UCSD-AML1 (cell line): ENCODE results near the gene EPN2.

ENCODE experiments used
- DNase-seq: peaks from one replicate; lab custom pipeline; 2025; ENCODE audit not compliant: unreplicated experiment; lab: John Stamatoyannopoulos, UW

EPN2 gene

DNA sequence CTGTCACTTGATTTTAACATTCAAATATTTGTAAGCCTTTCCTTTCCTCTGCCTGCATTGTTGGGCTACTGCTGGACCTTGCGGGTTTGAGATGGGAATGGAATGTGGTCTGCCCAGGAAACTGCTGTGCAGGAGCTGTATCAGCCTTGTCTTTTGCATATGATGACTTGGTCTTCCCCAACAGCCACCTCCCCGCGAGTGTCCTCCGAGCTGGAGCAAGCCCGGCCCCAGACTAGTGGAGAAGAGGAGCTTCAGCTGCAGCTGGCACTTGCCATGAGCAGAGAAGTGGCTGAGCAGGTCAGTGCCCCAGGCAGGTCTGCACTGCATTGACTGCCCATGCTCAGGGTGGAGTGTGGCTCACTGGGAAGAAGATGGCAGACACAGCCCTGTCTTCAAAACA is 72.5 kb downstream of the EPN2 start:
- DNase-seq, result no peak

DNA sequence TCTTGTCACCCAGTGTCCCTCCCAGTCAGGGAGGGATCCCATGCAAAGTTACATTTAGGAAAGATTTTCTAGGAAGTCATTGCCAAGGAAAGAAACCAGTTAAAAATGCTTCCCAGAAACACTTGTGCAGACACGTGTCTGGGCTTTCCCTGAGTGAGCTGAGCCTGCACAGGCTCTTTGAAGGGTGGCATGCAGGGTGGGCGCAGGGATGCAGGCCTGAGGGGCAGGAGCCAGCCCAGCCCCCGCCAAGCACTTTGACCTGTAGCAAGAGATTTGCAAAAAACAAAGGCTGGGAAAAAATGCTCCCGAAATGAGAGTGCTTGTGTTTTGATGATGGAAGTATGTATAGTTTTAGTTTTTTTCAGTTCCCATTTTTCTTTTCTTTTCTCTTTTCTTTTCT is 73.0 kb downstream of the EPN2 start:
- DNase-seq, result no peak

DNA sequence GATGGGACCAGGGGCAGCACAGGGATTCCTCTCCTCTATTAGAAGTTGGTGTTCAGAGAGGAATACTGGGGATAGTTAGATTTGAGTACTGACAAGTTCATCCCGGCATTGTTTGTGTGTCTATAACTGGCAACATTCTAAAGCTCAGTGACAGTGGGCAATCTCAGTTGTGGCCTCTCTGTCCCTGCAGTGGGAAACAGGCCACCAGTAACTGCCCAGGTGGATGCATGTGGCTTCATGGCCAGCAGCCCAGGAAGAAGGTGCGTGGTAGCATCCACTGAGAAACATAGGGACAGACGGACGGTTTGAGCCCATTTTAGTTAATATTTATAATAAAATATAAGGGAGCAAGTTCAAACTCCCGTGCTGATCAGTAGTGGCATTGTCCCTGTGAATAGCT is 73.8 kb downstream of the EPN2 start:
- DNase-seq, result no peak

DNA sequence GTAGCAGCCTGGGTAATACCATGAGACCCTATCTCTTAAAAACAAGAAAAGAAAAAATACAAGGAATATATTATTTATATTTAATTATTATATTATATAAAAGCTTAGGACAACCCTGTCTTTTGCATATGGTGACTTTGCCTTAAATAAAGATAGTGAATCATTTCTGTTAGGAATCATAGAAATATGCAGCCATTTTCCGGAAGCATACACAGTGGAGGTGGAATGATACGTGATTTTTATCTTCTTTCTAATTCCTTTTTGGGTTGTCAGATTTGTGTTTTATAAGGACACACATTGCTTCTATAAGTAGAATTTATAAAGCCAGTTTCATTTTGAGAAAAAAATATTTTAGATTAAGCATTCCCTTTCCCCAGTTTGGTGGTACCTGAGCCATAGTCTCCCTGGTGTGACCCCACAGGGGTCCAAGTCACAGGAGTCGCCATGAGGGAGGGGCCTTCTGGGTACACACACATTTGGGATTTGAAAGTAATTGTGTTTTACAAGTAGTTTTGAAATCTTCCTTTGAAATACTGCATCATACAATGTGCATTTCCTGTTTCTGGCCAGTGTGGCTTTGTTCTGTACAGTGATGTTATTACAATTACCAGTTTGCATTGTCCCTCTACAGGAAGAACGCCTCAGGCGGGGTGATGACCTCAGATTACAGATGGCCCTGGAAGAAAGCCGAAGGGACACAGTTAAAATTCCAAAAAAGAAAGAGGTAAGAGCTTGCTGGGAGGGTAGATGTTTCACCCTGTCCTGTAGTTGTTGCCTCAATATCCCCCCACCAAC is 74.5 kb downstream of the EPN2 start:
- no peak for DNase-seq

DNA sequence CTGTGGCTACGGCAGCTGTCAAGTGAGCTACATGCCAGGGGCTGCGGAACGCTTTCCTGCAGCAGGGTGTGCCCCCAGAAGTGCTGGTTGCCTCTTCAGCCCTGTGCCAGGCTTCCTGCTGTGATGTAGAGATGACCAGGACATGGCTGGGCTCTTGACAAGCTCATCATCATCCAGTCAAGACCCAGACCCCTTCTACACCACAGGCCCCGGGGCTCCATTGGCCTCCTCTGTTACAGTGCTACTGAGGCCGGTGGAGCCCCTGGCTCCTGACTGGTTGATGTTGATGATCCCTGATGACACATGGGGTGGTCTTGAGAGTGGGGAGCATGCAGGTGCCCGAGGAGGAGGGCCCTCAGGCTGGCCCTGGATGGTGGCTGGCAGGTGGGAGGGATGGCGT is 75.2 kb downstream of the EPN2 start:
- DNase-seq, result no peak

DNA sequence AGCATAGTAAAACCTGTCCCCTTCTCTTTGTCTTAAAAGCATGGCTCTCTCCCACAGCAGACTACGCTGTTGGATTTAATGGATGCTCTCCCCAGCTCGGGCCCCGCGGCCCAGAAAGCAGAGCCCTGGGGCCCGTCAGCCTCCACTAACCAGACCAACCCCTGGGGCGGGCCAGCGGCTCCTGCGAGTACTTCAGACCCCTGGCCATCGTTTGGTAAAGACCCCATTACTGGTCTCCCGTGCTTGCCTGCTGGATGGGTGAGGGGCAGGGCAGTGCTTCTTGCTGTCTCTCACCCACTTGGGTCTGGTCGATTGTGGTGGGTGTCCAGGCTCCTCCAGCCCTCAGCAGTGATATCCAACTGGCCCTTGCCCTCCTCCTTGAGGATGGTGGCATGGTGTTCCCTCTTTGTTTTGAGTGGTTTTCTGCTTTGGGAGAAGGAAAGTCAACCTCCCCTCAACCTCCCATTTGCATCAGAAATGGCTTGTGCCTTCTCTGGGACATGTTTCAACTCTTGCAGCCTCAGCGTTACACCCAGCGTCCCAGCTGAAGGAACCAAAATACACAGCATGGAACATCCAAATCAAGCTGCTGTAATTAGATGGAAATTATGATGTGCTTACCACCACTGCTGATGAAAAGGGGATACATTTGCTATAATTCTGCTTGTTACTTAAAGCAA is 76.0 kb downstream of the EPN2 start:
- no peak for DNase-seq

DNA sequence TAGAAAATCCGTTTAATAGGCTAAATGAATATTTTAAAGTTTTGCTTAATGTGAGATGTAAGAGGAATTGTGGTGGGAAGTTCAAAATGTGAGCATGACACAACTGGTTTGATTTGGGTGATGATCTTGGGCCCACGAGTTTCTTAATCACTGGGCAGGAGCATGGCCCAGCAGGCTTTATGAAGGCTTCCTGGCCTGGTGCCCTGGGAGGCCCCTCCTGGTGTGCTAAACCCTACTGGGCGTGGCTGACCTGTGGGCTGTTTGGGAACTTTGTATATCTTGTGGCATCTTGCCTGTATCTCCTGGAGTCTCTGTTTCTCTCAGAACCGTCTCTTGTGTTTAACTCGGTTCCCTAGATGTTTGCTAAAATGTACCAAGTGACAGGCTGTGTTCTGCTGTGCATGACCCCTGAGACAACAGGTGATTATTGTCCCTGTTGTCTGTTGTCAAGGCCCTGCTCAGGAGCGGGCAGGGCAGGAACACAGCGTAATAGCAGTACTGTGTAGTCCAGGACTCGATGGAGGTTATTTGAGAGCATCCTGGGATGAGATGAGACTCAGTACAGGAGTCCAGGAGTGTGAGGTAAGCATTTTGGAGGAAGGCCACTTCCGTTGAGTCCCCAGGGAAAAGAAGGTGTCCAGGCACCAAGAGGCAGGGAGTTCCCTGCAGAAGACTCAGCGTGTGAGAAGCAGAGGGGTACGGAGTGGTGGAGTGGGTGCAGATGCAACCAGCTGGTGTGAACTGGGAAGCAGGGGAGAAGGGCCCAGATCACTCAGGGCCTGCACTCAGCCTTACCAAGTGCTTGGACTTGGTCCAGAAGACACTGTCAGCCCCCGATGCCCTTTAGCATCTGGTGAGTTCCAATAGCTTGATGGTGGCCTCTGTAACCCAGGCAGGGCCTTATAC is 76.8 kb downstream of the EPN2 start:
- DNase-seq, result no peak

DNA sequence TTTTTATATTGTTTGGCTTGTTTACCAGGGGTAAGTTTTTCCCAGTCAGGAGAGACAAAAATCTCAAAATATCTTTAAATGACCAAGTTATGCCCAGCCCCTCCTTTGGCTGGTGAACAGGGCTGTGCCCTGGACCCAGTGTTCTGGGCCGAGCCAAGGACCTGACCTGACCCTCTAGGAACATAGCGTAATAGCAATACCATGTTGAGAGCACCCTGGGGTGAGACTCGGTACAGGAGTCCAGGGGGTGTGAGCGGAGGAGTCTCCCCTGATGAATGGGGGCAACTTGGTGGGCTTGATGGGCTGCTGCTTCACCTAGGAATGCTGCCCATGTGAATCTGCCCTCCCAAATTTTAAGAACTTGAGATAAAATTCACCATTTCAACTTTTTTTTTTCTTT is 77.9 kb downstream of the EPN2 start:
- no peak for DNase-seq

DNA sequence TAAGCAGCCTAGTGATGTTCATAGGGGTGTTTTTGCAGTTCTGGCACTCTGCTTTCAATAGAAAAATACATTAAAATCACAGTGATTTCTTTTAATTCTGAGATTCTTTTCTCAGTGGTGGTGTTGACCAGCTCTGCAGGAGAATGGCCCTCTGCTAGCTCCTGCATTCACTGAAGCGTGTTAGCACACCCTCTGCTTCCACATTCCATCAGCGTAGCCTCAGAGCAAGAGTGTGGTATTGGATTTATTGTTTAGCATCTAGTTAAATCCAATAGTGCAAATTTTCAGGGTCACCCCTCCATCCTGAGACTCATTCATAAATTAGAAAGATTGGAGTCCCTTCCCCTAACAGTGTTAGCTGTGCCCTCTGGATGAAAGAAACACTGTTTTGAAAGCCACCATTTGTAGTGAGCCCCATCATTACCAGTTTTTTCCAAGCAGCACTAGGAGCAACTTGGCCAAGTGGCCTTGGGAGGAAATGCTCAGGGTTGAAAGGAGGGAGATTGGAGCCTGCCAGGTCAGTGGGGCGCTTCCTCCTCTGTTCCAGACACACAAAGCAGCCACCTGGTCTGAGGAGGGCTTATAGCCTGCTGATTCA is 79.7 kb downstream of the EPN2 start:
- DNase-seq, result no peak

DNA sequence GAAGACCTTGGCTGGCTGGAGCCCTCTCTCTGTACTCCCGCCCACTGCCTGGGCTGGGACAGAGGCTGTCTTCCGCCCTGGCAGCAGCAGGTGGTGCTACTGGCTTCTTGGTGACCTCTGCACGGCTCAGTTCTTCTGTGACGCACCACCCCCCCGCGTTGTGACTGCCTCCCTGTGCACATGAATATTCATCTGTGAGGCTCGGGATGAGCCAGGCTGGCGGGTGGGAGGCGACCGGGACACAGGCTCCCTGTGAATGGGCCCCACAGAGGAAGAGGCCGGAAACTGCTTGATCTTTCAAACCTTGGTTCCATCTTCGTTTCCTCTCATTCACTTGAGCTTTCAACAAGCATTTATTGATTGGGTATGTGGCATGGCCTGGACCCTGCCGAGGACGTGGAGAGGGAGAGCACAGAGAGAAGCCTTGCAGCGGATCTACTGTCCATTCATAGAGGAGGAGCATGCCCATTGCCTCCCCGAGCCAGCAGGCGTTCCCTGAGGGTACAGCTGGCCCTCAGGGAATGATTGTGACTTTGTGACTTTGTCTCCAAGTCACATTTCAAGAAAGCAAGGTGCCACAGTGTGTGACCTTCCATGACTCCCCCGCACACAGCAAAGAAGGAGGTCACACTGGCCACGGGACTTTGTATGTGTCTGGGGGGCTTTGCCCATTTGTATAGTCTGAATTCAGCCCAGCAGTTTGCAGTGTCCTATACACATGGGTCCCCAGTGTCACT is 80.4 kb downstream of the EPN2 start:
- DNase-seq, result peak; percentile 36

DNA sequence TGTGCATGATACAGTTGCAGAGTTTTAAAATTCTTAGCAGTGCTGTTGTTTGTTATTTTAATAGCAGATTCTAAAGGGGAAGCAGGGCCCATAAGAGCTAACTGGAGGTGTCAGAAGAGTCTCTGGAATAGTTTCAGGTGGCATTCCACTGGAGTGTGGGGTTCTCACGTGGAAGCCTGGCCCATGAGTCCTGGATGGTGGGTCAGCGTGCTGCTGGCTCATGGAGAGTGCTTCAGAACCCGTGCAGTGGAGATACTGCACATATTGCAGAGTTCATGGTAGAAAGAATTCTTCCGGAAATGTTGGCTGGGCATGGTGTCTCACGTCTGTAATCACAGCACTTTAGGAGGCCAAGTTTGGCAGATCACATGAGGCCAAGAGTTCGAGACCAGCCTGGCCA is 81.4 kb downstream of the EPN2 start:
- no peak for DNase-seq

DNA sequence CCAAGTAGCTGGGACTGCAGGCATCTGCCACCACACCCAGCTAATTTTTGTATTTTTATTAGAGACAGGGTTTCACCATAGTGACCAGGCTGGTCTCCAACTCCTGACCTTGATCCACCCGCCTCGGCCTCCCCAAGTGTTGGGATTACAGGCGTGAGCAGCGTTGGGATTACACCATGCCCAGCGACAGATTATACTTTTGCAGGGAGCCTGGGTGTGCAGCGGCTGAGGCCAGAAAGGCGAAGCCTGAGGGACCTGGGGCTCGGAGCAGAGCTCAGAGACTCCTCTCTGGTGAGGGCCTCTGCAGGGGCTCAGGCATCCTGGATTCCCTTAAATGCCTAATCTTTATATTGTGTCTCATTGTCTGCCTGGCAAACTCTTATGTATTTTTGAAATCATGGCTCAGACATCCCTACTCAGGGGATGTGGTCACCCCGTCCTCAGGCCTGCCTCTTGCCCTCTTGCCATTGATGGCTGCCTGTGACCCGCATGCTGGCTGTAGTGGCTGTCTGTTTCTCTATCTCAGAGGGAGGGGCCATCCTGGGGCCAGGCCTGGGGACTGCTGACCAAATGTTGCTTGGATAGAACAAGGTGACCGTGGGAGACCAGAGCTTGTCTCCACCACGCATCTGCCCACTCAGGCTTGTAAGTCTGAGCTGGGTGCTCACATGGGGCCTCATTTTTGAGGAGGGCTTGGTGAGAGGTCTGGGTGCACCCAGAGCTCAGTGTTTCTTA is 82.8 kb downstream of the EPN2 start:
- no peak for DNase-seq

DNA sequence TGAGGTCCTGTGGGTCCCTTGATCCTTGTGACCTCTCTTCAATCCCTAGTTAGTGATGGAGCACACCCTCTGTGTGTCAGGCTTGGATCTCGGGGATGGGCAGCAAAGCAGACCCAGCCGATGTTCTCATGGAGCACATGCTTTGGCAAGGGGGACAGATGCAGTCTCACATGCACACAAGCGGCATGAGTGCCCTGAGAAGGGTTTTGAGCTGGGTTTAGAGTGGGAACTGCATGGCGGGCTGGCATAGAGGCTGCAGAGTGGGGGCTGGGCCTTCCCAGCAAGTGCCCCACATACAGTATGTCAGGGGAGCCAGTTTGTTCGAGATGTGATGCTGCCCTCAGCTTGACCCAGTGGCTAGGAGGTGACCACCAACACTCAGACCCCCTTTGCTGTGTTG is 83.7 kb downstream of the EPN2 start:
- DNase-seq, result no peak

DNA sequence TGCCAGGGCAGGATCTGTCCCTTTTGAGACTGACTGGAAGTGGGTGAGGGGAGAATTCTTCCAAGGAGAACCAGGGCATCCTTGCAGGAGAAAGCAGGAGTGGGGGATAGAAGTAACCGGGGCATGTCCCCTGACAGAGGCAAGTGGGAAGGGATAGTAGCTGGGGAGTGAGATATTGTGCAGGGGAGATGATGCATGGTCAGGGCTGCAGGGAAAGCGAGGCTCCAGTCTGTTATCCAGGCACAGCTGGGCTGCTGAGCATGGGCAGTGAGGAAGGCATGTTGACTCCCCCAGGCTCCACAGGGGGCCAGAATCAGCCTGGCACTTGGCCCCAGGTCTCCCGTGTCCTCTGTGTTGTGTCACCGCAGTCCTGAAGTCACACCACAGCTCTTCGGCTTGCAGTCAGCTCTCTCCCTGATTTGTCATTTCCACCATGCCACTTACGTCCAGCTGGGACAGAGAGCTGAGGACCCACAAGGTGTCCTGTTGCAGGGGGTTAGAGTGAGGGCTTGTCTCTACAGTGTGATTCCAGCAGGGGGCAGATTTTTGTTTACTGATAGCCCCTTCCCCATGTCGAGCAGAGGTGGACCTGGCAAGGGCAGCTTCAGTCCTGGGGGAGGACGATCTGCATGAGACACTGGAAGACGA is 84.4 kb downstream of the EPN2 start:
- DNase-seq, result no peak

DNA sequence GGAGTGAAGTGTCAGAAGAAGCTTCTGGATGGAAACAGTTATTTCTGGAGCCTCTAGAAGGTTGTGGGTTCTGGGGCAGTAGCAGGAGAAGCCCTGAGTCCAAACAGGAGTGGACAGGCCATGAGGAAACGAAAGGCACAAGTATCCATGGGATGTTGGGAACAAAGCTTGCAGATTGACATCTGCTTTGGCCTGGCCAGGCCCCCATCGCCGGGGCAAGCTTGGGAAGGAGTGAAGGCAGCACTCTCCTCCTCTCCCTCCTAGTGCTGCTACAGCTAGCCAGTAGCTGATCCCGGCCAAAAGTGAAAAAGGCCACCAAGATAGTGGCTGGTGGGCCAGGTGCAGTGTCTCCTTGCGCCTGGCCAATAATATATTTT is 85.0 kb downstream of the EPN2 start:
- no peak for DNase-seq

DNA sequence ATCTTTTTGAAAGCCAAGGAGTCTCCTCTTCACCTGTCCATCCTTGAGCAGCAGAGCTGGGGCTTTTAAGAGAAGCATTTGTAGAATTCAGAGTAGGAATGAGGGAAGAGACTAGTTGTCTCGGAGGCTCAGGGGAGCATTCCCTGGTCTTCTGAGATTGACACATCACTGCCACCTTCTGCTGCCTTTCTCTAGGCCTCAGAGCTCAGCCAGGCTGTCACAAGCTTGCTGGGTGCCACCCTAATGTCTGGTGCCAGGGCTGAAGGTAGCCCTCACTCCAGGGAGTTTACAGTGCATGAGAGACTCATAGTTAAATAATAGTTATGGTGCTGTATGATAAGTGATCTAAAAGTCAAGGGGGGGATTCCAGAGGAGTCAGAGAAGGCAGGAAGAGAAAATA is 85.7 kb downstream of the EPN2 start:
- no peak for DNase-seq

DNA sequence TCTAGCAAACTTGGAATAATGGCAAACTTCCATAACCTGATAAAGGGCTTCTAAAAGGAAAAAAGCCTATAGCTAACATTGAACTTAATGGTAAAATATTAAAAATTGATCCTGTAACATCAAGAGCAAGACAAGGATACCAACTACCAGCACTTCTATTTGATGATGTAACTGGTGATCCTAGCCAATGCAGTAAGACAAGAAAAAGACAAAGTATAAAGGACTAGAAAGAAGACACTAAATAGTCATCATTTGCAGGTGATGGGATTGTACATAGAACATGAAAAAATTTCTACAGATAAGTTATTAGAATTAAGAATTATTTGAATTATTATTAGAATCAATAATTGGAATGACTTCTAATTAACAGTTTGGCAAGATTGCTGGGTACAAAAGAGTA is 88.4 kb downstream of the EPN2 start:
- DNase-seq, result no peak

DNA sequence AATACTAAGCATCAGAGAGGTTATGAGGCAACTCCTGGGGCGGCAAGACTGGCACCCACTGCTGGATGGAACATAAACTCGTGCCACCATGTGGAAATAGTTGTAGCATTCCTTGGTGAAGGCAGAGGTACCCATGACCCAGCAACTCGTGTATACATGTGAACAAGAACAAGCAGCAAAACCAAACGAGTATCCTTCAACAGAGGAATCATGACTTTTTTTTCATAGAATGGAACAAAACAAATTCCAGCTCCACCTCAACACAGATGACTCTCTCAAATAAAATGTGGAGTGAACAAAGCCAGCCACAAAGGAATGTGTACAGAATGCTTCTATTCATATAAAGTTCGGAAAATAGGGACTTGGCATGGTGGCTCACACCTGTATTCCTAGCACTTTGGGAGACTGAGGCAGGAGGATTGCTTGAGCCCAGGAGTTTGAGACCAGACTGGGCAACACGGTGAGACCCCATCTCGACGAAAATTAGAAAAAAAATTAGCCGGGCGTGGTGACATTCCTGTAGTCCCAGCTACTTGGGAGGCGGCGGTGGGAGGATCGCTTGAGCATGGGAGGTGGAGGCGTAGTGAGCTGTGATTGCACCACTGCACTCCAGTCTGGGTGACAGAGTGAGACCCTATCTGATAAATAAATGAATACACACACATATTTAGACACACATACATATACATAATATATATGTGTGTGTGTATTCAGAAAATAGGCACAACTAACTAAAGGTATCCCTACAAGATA is 90.0 kb downstream of the EPN2 start:
- no peak for DNase-seq
